Calu3 (cell line): Measurements from ENCODE around the gene SEMA6B. TPM values are rescaled to one million over a fixed set of nuclear protein-coding genes. Genes with fewer than 3 reads are reported as not detected.

ENCODE experiments used
- BruUV-seq: library from RNA; stranded (reverse); fragments of 400-500 nt; replicated peaks from 2 replicates; lab custom pipeline; 2021; lab: Mats Ljungman, UMichigan
- CTCF ChIA-PET: fragments of 300-600 bp; sonication (Branson Sonifier 250); formaldehyde crosslinking; loops from one replicate; lab custom pipeline; 2022; ENCODE audit warnings: antibody characterized with exemption; lab: Charles Lee
- DNase-seq: peaks from one replicate; pipeline ENCODE4 v3.0.0; 2022
- H3K27ac Mint-ChIP-seq: one replicate; pipeline ENCODE4 v1.8.0; 2022; ENCODE audit warnings: mixed read lengths; ENCODE audit not compliant: unreplicated experiment
- H3K27me3 Mint-ChIP-seq: one replicate; pipeline ENCODE4 v1.8.0; 2022; ENCODE audit warnings: mixed read lengths; ENCODE audit not compliant: unreplicated experiment
- H3K36me3 Mint-ChIP-seq: one replicate; pipeline ENCODE4 v1.8.0; 2022; ENCODE audit warnings: mild to moderate bottlenecking, moderate library complexity, mixed read lengths; ENCODE audit not compliant: insufficient read depth, unreplicated experiment
- H3K4me1 Mint-ChIP-seq: one replicate; pipeline ENCODE4 v1.8.0; 2022; ENCODE audit warnings: mild to moderate bottlenecking, low read depth, mixed read lengths; ENCODE audit not compliant: unreplicated experiment
- H3K4me3 Mint-ChIP-seq: one replicate; pipeline ENCODE4 v1.8.0; 2022; ENCODE audit warnings: mild to moderate bottlenecking, low read depth, moderate library complexity, mixed read lengths; ENCODE audit not compliant: unreplicated experiment
- H3K9me3 Mint-ChIP-seq: one replicate; pipeline ENCODE4 v1.8.0; 2022; ENCODE audit warnings: low read depth, mixed read lengths; ENCODE audit not compliant: unreplicated experiment
- CTCF ChIP-seq: fragments of 200-600 bp; IDR thresholded peaks from one replicate; pipeline ENCODE4 v1.8.0; 2022; ENCODE audit warnings: antibody characterized with exemption; ENCODE audit not compliant: unreplicated experiment
- intact Hi-C: fragments of 100-400 bp; cut with micrococcal nuclease; formaldehyde crosslinking; loops from one replicate; pipeline ENCODE4 v1.10.0; 2022; ENCODE audit not compliant: unreplicated experiment
- total RNA-seq: library from RNA; stranded (reverse); gene quantifications from 2 replicates; pipeline ENCODE4 v1.2.3, GENCODE V29; 2022

SEMA6B gene
- total RNA-seq, 1 experiment from 2014 or later, result 0.21 TPM

GRCh38 chr19:4518345-4519171 lies 40.9 kb downstream of the SEMA6B start, which contains the start of gene PLIN4:
Gene PLIN4, minus strand, starts transcription at chr19:4518486. Its CDS starts 214 bp downstream, at chr19:4518272.
- Mint-ChIP-seq H3K4me1 (peaks cover 18% of the 10 kb centered on the region), H3K9me3 (no peaks in the 10 kb centered on the region), H3K36me3 (no peaks in the 10 kb centered on the region), H3K27ac (no peak within 1 kb of the TSS), H3K4me3 (no peak within 1 kb of the TSS), H3K27me3 (no peaks in the 10 kb centered on the region)
- no peak for DNase-seq
- intact Hi-C loops, result no loop called here
- CTCF ChIA-PET, result no interaction called here
- BruUV-seq, result no TSS peak
- no peak for TF ChIP-seq CTCF

- Mint-ChIP-seq H3K9me3 (no peaks in the 10 kb centered on the region), H3K36me3 (no peaks in the 10 kb centered on the region), H3K4me3 (no peak overlapping the region), H3K27ac (no peak overlapping the region), H3K27me3 (no peaks in the 10 kb centered on the region), H3K4me1 (peaks cover 18% of the 10 kb centered on the region)
- DNase-seq, result no peak
- CTCF ChIA-PET, result interaction anchor here (0.7 kb wide), 1 partner anchor 235 kb away, joined by 3 read pairs; no protein-coding TSS in a partner anchor
- BruUV-seq, result no TSS peak
- no peak for TF ChIP-seq CTCF
- intact Hi-C loops, result no loop called here
These were observed 41.9 kb downstream of the SEMA6B start for GRCh38 chr19:4517451-4518057.

GRCh38 chr19:4516939-4517300 lies 42.6 kb downstream of the SEMA6B start:
- CTCF ChIA-PET, result interaction anchor here (0.6 to 0.7 kb wide), 2 partner anchors 234 to 941 kb away, joined by 3 to 4 read pairs; no protein-coding TSS in a partner anchor
- no peak for DNase-seq
- no TSS peak for BruUV-seq
- TF ChIP-seq CTCF, result no peak
- H3K9me3 Mint-ChIP-seq, result no peaks in the 10 kb centered on the region
- no peaks in the 10 kb centered on the region for H3K27me3 Mint-ChIP-seq
- H3K27ac Mint-ChIP-seq, result no peak overlapping the region
- H3K4me1 Mint-ChIP-seq, result peaks cover 18% of the 10 kb centered on the region
- intact Hi-C loops, result no loop called here
- no peak overlapping the region for H3K4me3 Mint-ChIP-seq
- H3K36me3 Mint-ChIP-seq, result no peaks in the 10 kb centered on the region

- no peaks in the 10 kb centered on the region for H3K9me3 Mint-ChIP-seq
- intact Hi-C loops, result no loop called here
- TF ChIP-seq CTCF, result no peak
- no peak overlapping the region for H3K27ac Mint-ChIP-seq
- BruUV-seq, result no TSS peak
- no peak for DNase-seq
- H3K4me1 Mint-ChIP-seq, result peaks cover 14% of the 10 kb centered on the region
- no peaks in the 10 kb centered on the region for H3K36me3 Mint-ChIP-seq
- H3K4me3 Mint-ChIP-seq, result no peak overlapping the region
- H3K27me3 Mint-ChIP-seq, result no peaks in the 10 kb centered on the region
- CTCF ChIA-PET, result interaction anchor here (0.5 to 0.6 kb wide), 2 partner anchors 42 to 940 kb away, joined by 4 to 7 read pairs; no protein-coding TSS in a partner anchor
These were observed 43.1 kb downstream of the SEMA6B start for GRCh38 chr19:4516199-4516938.
